ENCODE results near the gene SCD5.

The SCD5 gene

DNA sequence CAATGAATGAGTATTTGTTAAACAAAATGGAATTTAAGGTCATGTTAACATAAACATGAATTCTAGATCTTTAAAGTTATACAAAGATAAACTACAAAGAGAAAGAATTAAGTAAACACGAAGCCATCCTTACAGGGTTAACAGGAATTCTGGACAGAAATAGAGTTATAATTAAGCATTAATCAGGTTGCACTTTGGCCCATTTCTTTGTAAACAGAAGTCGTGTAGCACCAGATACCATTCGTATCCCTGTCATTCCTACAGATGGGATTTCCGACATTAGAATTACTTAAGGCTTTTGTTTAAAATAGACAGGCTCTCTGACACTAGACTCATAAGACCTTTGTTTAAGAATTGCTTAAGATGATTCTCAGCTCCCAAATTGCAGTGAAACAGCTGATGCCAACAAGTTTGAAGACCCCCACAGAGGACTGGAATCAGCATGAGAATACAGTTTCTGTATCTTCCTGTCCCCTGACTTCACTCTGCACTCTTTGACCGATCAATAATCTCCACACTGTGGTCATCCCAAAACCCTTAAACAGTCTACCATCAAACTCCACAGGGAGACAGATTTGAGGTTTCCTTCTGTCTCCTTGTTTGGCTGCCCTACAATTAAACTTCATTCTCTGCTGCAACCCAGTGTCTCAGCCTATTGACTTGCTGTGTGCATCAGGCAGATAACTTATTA lies 214.6 kb downstream of the SCD5 start:
- DNase-seq: no peak

DNA sequence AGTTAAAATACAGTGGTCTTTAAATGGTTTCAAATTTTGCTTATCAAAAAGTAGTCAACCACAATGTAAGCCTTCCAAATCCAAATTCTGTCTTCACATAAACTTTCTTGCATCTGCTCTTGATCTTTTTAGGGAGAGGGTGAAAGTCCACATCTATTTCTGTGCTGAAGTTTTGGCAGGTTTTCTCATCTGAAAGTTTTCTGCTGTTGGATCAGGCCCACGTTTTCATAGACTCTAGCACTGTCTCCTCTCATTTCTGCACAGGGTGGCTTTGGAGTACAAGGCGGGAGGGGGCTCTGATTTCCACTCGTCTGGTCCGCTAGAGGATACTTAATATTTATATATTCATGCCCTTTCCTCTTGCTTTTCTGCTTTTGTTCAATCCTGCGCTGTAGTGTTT lies 218.7 kb downstream of the SCD5 start:
- no peak for DNase-seq
